ENCODE results near the gene TRIM9.
"Not testable (repeated sequence)": the region's sequence is repeated elsewhere in the genome, so short reads cannot be mapped to it uniquely, and the experiment has no call there.

TRIM9 gene

GRCh38 chr14:50997712-50998111 is 97.2 kb downstream of the TRIM9 start:
- Histone ChIP-seq H3K27me3 (ENCODE audit: control insufficient read depth, insufficient read depth, low read length, poor library complexity, severe bottlenecking) (no peaks in the 10 kb centered on the region), H3K4me3 (ENCODE audit: insufficient read depth, low read depth, low read length) (no peak overlapping the region), H3K36me3 (ENCODE audit: control insufficient read depth, insufficient read depth, low read length) (no peaks in the 10 kb centered on the region), H3K27ac (ENCODE audit: insufficient read depth, low read depth, low read length, poor library complexity, severe bottlenecking) (no peak overlapping the region), H3K4me1 (ENCODE audit: control insufficient read depth, insufficient read depth, low read length) (no peaks in the 10 kb centered on the region), H3K9me3 (ENCODE audit: control insufficient read depth, low read length) (no peaks in the 10 kb centered on the region)
- WGBS, 2 experiments, result 91 to 93% methylated on average over 9 of the region's 9 CpGs

- not testable (repeated sequence) for H3K4me3 ChIP-seq (ENCODE audit: insufficient read depth, low read depth, low read length); H3K4me1 ChIP-seq (ENCODE audit: control insufficient read depth, insufficient read depth, low read length); H3K9me3 ChIP-seq (ENCODE audit: control insufficient read depth, low read length); H3K27ac ChIP-seq (ENCODE audit: insufficient read depth, low read depth, low read length, poor library complexity, severe bottlenecking); H3K27me3 ChIP-seq (ENCODE audit: control insufficient read depth, insufficient read depth, low read length, poor library complexity, severe bottlenecking); H3K36me3 ChIP-seq (ENCODE audit: control insufficient read depth, insufficient read depth, low read length)
These were observed 100.7 kb downstream of the TRIM9 start for GRCh38 chr14:50994158-50994557.

GRCh38 chr14:50985859-50986331 is 109.0 kb downstream of the TRIM9 start:
- peak overlapping the region; percentile 58 for H3K27ac ChIP-seq (ENCODE audit: insufficient read depth, low read depth, low read length, poor library complexity, severe bottlenecking)
- no peaks in the 10 kb centered on the region for H3K9me3 ChIP-seq (ENCODE audit: control insufficient read depth, low read length)
- no peaks in the 10 kb centered on the region for H3K27me3 ChIP-seq (ENCODE audit: control insufficient read depth, insufficient read depth, low read length, poor library complexity, severe bottlenecking)
- no peak overlapping the region for H3K4me3 ChIP-seq (ENCODE audit: insufficient read depth, low read depth, low read length)
- 23 to 32% methylated on average over 12 of the region's 12 CpGs for WGBS, 2 experiments
- peaks cover 11% of the 10 kb centered on the region for H3K4me1 ChIP-seq (ENCODE audit: control insufficient read depth, insufficient read depth, low read length)
- no peaks in the 10 kb centered on the region for H3K36me3 ChIP-seq (ENCODE audit: control insufficient read depth, insufficient read depth, low read length)

- Histone ChIP-seq H3K36me3 (ENCODE audit: control insufficient read depth, insufficient read depth, low read length) (no peaks in the 10 kb centered on the region), H3K27me3 (ENCODE audit: control insufficient read depth, insufficient read depth, low read length, poor library complexity, severe bottlenecking) (no peaks in the 10 kb centered on the region), H3K9me3 (ENCODE audit: control insufficient read depth, low read length) (no peaks in the 10 kb centered on the region), H3K27ac (ENCODE audit: insufficient read depth, low read depth, low read length, poor library complexity, severe bottlenecking) (peak overlapping the region; percentile 58), H3K4me3 (ENCODE audit: insufficient read depth, low read depth, low read length) (no peak overlapping the region), H3K4me1 (ENCODE audit: control insufficient read depth, insufficient read depth, low read length) (peaks cover 11% of the 10 kb centered on the region)
- WGBS, 2 experiments, result 83 to 85% methylated on average over 13 of the region's 13 CpGs
These were observed 109.6 kb downstream of the TRIM9 start for GRCh38 chr14:50985124-50985858.

GRCh38 chr14:50984036-50984710 is 110.7 kb downstream of the TRIM9 start:
- Histone ChIP-seq H3K9me3 (ENCODE audit: control insufficient read depth, low read length) (no peaks in the 10 kb centered on the region), H3K4me1 (ENCODE audit: control insufficient read depth, insufficient read depth, low read length) (peaks cover 11% of the 10 kb centered on the region), H3K4me3 (ENCODE audit: insufficient read depth, low read depth, low read length) (no peak overlapping the region), H3K27me3 (ENCODE audit: control insufficient read depth, insufficient read depth, low read length, poor library complexity, severe bottlenecking) (no peaks in the 10 kb centered on the region), H3K36me3 (ENCODE audit: control insufficient read depth, insufficient read depth, low read length) (no peaks in the 10 kb centered on the region), H3K27ac (ENCODE audit: insufficient read depth, low read depth, low read length, poor library complexity, severe bottlenecking) (no peak overlapping the region)
- WGBS, 2 experiments, result 100% methylated on average over 1 of the region's 2 CpGs; no CpG with 5 or more reads in 1 of the 2 experiments

- Histone ChIP-seq H3K4me1 (ENCODE audit: control insufficient read depth, insufficient read depth, low read length) (peaks cover 2% of the 10 kb centered on the region), H3K27ac (ENCODE audit: insufficient read depth, low read depth, low read length, poor library complexity, severe bottlenecking) (no peak overlapping the region), H3K9me3 (ENCODE audit: control insufficient read depth, low read length) (no peaks in the 10 kb centered on the region), H3K36me3 (ENCODE audit: control insufficient read depth, insufficient read depth, low read length) (no peaks in the 10 kb centered on the region), H3K27me3 (ENCODE audit: control insufficient read depth, insufficient read depth, low read length, poor library complexity, severe bottlenecking) (no peaks in the 10 kb centered on the region), H3K4me3 (ENCODE audit: insufficient read depth, low read depth, low read length) (no peak overlapping the region)
- WGBS, 2 experiments, result 88 to 90% methylated on average over 4 to 5 of the region's 5 CpGs
These were observed 114.7 kb downstream of the TRIM9 start for GRCh38 chr14:50979941-50980850.

- WGBS, 2 experiments, result 95 to 98% methylated on average over 4 of the region's 4 CpGs
- Histone ChIP-seq H3K27me3 (ENCODE audit: control insufficient read depth, insufficient read depth, low read length, poor library complexity, severe bottlenecking) (no peaks in the 10 kb centered on the region), H3K36me3 (ENCODE audit: control insufficient read depth, insufficient read depth, low read length) (no peaks in the 10 kb centered on the region), H3K4me1 (ENCODE audit: control insufficient read depth, insufficient read depth, low read length) (no peaks in the 10 kb centered on the region), H3K27ac (ENCODE audit: insufficient read depth, low read depth, low read length, poor library complexity, severe bottlenecking) (no peak overlapping the region), H3K4me3 (ENCODE audit: insufficient read depth, low read depth, low read length) (no peak overlapping the region), H3K9me3 (ENCODE audit: control insufficient read depth, low read length) (no peaks in the 10 kb centered on the region)
These were observed 116.0 kb downstream of the TRIM9 start for GRCh38 chr14:50978888-50979287.

- no peaks in the 10 kb centered on the region for H3K36me3 ChIP-seq (ENCODE audit: control insufficient read depth, insufficient read depth, low read length)
- no peak overlapping the region for H3K4me3 ChIP-seq (ENCODE audit: insufficient read depth, low read depth, low read length)
- H3K27ac ChIP-seq (ENCODE audit: insufficient read depth, low read depth, low read length, poor library complexity, severe bottlenecking), result no peak overlapping the region
- no peaks in the 10 kb centered on the region for H3K27me3 ChIP-seq (ENCODE audit: control insufficient read depth, insufficient read depth, low read length, poor library complexity, severe bottlenecking)
- WGBS, 2 experiments, result 92 to 95% methylated on average over 3 of the region's 3 CpGs
- no peaks in the 10 kb centered on the region for H3K9me3 ChIP-seq (ENCODE audit: control insufficient read depth, low read length)
- H3K4me1 ChIP-seq (ENCODE audit: control insufficient read depth, insufficient read depth, low read length), result no peaks in the 10 kb centered on the region
These were observed 116.4 kb downstream of the TRIM9 start for GRCh38 chr14:50978529-50978871.

GRCh38 chr14:50977863-50978528 is 116.9 kb downstream of the TRIM9 start:
- H3K4me3 ChIP-seq (ENCODE audit: insufficient read depth, low read depth, low read length), result no peak overlapping the region
- H3K27me3 ChIP-seq (ENCODE audit: control insufficient read depth, insufficient read depth, low read length, poor library complexity, severe bottlenecking), result no peaks in the 10 kb centered on the region
- no peaks in the 10 kb centered on the region for H3K9me3 ChIP-seq (ENCODE audit: control insufficient read depth, low read length)
- H3K4me1 ChIP-seq (ENCODE audit: control insufficient read depth, insufficient read depth, low read length), result no peaks in the 10 kb centered on the region
- H3K36me3 ChIP-seq (ENCODE audit: control insufficient read depth, insufficient read depth, low read length), result no peaks in the 10 kb centered on the region
- 93 to 95% methylated on average over 3 of the region's 3 CpGs for WGBS, 2 experiments
- no peak overlapping the region for H3K27ac ChIP-seq (ENCODE audit: insufficient read depth, low read depth, low read length, poor library complexity, severe bottlenecking)
